GM12873 (cell line): ENCODE results near the gene TRANK1.

ENCODE experiments used
- CTCF ChIP-seq: IDR thresholded peaks from 2 replicates; pipeline ENCODE4 v1.5.1; 2012; ENCODE audit warnings: low read depth, mild to moderate bottlenecking, moderate library complexity, low read length, control low read depth; ENCODE audit not compliant: insufficient read depth; ENCODE audit errors: missing control alignments

The TRANK1 gene

GRCh38 chr3:36893137-36893557 is 51.7 kb downstream of the TRANK1 start:
- no peak for TF ChIP-seq CTCF

GRCh38 chr3:36892457-36893136 is 52.3 kb downstream of the TRANK1 start:
- no peak for TF ChIP-seq CTCF

- TF ChIP-seq CTCF, result no peak
Measured at GRCh38 chr3:36891701-36892160, 53.1 kb downstream of the TRANK1 start.

GRCh38 chr3:36890261-36890660 is 54.6 kb downstream of the TRANK1 start:
- TF ChIP-seq CTCF, result no peak

- no peak for TF ChIP-seq CTCF
Measured at GRCh38 chr3:36881735-36882134, 63.1 kb downstream of the TRANK1 start.

GRCh38 chr3:36877930-36878685 is 66.7 kb downstream of the TRANK1 start:
- TF ChIP-seq CTCF, result no peak

- no peak for TF ChIP-seq CTCF
Measured at GRCh38 chr3:36876181-36876936, 68.5 kb downstream of the TRANK1 start.
